AG09319 (cell line): ENCODE data around the gene OR2J1.
"Not testable (repeated sequence)": the region's sequence is repeated elsewhere in the genome, so short reads cannot be mapped to it uniquely, and the experiment has no call there.

ENCODE experiments used
- DNase-seq: peaks from one replicate; pipeline ENCODE4 v3.0.0-alpha.2; 2010; ENCODE audit warnings: low read depth; ENCODE audit errors: extremely low read depth
- TF ChIP-seq, protein P1 (sequence below): IDR thresholded peaks from 2 replicates; pipeline ENCODE4 v1.5.1; 2011; ENCODE audit warnings: low read depth, mild to moderate bottlenecking, inconsistent platforms, low read length, moderate library complexity

The OR2J1 gene

DNA sequence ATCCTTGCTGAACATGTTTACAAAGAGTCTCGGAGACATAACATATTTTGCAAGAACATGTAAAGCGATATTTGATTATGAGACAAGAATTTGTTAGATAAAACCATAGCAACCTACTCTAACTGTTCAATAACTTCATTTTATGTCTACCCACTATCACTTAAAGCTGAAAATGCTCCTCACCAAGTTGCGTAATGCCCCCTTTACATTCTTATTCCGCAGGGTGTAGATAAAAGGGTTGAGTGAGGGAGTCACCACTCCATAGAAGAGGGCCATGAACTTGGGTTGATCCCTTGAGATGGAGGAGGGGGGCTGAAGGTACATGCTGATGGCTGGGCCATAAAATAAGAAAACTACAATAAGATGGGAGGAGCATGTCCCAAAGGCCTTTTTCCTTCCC is 38.4 kb downstream of the OR2J1 start:
- DNase-seq: no peak
- TF ChIP-seq, protein P1, sequence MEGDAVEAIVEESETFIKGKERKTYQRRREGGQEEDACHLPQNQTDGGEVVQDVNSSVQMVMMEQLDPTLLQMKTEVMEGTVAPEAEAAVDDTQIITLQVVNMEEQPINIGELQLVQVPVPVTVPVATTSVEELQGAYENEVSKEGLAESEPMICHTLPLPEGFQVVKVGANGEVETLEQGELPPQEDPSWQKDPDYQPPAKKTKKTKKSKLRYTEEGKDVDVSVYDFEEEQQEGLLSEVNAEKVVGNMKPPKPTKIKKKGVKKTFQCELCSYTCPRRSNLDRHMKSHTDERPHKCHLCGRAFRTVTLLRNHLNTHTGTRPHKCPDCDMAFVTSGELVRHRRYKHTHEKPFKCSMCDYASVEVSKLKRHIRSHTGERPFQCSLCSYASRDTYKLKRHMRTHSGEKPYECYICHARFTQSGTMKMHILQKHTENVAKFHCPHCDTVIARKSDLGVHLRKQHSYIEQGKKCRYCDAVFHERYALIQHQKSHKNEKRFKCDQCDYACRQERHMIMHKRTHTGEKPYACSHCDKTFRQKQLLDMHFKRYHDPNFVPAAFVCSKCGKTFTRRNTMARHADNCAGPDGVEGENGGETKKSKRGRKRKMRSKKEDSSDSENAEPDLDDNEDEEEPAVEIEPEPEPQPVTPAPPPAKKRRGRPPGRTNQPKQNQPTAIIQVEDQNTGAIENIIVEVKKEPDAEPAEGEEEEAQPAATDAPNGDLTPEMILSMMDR: no peak

- DNase-seq: no peak
- TF ChIP-seq, protein P1: no peak
Observed at GRCh38 chr6:29141606-29142005, 42.3 kb downstream of the OR2J1 start.

- TF ChIP-seq, protein P1: no peak
- DNase-seq: no peak
Observed at GRCh38 chr6:29142309-29142708, 43.0 kb downstream of the OR2J1 start.

GRCh38 chr6:29146179-29146578 is 46.9 kb downstream of the OR2J1 start:
- no peak for DNase-seq

DNA sequence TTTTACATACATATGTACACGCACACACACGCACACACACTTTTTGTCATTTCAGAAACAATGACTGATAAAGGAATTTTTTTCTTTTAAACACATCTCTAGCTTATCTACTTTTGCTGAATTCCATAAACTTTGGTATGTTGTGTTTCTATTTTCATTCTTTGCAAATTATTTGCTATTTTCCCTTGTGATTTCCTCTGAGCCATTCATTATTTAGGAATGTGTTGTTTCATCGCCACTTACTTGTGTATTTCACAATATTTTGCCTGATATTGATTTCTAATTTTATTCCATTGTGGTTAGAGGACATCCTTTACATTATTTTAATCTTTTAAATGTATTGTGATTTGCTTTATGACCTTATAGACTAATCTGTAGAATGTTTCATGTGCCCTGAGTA is 47.8 kb downstream of the OR2J1 start:
- TF ChIP-seq, protein P1: no peak
- no peak for DNase-seq

More at GRCh38 chr6:29146179-29146578, 46.9 kb downstream of the OR2J1 start:
- TF ChIP-seq, protein P1: no peak

DNA sequence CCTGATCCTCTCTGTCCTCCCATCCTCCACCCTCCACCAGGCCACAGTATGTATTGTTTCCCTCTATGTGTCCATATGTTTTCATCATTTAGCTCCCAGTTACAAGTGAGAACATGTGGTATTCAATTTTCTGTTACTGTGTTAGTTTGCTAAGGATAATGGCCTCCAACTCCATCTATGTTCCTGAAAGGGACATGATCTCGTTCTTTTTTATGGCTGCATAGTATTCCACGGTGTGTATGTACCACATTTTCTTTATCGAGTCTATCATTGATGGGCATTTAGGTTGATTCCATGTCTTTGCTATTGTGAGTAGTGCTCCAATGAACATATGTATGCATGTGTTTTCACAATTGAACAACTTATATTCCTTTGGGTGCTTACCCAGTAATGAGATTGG is 50.2 kb downstream of the OR2J1 start:
- DNase-seq: not testable (repeated sequence)
